SK-MEL-5 (cell line): ENCODE data around the gene LGALS3. TPM values are rescaled to one million over a fixed set of nuclear protein-coding genes. Genes with fewer than 3 reads are reported as not detected.

Experiments used
- DNase-seq: peaks from one replicate; pipeline ENCODE4 v3.0.0-alpha.2; 2016; ENCODE audit warnings: low read depth, low spot score
- in situ Hi-C: cut with HindIII; loops from 2 replicates; pipeline ENCODE4 v1.10.0; 2016; ENCODE audit warnings: low sequenced_read_pairs, high pct_unique_total_duplicates, low pct_unique_long_range_greater_than_20kb
- total RNA-seq: library from RNA; depleted of rRNA; stranded (reverse); fragments of >200 nt; shearing (Covaris generic); gene quantifications from 2 replicates; pipeline ENCODE4 v1.2.3, GENCODE V29; 2014

Gene LGALS3
- total RNA-seq, 1 experiment from 2014 or later: 2,048 TPM

GRCh38 chr14:55125403-55125802 is 3.6 kb upstream of the LGALS3 start:
- in situ Hi-C loops: no loop called here
- DNase-seq: no peak

DNA sequence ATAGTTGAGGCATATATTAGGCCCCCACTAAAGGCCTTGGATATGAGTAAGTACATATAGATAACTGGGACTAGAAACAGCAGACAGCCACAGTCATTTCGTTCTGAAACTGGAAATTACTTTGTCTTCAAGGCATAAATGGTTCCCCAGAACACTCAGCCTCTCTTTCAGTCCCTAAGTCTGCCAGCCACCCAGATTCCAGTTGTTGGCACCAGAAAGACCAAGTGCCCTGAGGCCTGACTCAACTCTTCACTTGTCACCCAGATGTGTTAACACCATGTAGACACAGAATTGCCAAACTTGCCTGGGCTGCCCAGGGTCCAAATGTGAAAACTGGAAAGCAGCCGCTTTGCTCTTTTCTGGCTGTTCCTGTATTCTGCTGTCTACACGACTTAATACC is 3.0 kb upstream of the LGALS3 start:
- in situ Hi-C loops: no loop called here
- no peak for DNase-seq

- in situ Hi-C loops: no loop called here
- DNase-seq: no peak
Measured at GRCh38 chr14:55126932-55127459, 2.1 kb upstream of the LGALS3 start.

- DNase-seq: no peak
- in situ Hi-C loops: no loop called here
Measured at GRCh38 chr14:55127460-55127951, 1.5 kb upstream of the LGALS3 start.

- in situ Hi-C loops: no loop called here
- DNase-seq: no peak
Measured at GRCh38 chr14:55128386-55129085, 516 bp upstream of the LGALS3 start.

DNA sequence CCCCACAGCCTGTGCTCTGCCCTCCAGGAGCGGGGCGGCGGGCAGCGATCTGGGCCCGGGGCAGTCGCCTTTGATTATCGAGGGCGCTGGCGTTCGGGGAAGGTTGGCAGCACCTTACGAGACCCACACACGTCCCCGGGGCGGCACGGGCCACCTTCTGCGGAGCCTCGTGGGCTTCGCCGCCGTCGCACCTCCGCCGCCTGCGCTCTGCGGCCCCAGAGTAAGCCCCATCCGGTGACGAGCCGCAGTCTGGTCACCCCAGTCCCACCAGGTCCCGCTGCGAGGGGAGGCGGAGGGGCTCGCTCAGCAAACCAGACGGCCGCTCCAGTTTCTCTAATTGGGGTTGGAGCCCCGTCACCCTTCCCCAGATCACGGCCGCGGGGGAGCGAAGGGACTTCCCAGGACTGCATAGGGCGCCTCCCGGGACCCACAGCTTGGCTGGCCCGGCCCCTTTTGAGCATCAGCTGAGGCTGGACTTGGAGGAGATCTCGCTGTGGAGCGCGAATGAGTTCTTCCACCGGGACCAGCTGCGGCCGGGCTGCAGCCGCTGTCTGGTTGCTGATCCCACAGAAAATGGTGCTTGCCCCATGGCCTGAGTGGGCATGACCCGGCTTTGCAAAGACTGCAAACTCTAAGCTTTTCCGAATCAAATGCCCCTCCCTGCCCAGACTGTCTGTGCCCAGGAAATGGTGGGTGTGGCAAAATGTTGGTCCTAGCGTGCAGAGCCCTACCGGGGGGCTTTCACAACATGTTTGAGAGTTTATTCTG is 560 bp downstream of the LGALS3 start:
- DNase-seq: peak; percentile 64
- in situ Hi-C loops: no loop called here

GRCh38 chr14:55130196-55130550 is 1.1 kb downstream of the LGALS3 start:
- in situ Hi-C loops: no loop called here
- DNase-seq: no peak

DNA sequence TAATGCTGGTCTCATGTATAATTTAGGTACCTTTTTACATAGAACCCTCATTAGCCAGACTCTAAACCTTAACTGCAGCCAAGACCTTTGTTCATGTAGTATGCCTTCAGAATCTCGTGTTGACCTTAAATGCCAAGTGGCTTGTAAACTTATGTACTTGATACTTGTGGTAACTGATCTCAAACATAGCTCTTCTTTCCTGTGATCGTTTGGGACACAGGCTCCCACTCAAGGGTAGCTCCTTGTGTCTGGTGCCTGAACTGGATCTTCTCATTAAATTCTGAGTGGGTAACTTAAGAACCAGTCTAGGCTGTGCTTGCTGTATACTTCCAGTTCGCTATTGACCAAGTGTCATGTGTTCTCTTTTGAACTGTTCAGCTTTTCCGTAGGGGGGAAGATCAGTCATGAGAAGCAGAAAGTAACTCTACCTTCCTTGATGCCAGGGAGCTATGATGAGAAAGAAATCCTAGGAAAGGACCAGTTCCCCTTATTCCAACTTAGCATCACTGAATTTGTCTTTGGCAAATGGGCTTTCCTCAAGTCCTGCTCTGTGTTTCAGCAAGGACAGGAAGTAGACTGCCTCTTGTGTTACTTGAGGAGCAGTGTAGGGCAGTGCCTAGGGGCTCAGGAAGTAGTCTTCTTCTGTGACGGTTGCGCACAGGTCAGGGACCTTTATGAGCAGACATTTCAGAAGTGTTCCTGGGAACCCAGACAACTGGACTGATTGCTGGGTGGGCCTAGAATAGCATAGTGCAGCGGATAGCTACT is 2.5 kb downstream of the LGALS3 start:
- DNase-seq: peak; percentile 91
- in situ Hi-C loops: no loop called here

DNA sequence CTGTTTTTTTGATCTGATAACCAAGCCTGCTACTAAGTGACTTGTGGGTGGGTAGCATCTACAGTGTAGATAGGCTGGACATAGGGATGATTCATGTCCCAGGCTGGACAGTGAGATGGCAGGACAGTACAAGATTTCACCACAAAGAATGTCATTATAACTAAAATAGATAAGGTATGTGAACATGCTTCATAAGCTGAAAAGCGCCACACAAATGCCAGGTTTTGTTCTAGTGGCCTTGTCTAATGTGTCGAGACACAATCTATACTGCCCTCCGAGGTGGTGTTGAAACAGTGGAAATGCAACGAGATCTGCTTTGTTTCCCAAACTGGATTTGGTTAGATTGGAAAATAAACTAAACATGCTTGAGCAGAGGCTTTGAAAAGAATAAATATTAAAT is 4.4 kb downstream of the LGALS3 start:
- in situ Hi-C loops: no loop called here
- DNase-seq: peak; percentile 38

DNA sequence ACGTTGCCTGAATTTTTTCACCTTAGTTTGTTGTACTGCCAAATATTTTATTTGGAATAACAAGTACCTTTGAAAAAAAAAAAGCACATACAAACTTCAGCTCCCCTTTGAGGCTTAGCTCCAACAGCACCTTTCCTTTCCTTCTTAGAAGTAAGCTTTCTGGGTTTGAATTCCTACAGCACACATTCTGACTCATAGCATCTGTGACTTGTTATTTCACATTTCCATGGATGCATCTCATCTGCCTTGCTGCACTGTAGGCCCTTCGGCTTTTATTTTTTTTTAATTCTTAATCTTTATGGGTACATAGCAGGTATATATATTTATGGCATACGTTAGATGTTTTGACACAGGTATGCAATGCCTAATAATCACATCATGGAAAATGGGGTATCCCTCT is 7.2 kb downstream of the LGALS3 start:
- no peak for DNase-seq
- in situ Hi-C loops: no loop called here

GRCh38 chr14:55136885-55137786 is 8.1 kb downstream of the LGALS3 start:
- in situ Hi-C loops: no loop called here
- peak; percentile 87 for DNase-seq

DNA sequence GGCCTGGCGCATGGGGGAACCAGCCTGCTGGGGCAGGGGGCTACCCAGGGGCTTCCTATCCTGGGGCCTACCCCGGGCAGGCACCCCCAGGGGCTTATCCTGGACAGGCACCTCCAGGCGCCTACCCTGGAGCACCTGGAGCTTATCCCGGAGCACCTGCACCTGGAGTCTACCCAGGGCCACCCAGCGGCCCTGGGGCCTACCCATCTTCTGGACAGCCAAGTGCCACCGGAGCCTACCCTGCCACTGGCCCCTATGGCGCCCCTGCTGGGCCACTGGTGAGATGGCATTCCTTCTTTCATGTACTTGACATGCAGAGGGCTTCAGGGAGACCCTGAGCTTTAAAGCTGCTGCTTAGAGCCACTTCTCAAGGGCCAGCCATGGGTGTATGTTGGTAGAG is 9.0 kb downstream of the LGALS3 start:
- DNase-seq: peak; percentile 56
- in situ Hi-C loops: no loop called here

GRCh38 chr14:55139141-55139540 is 10.1 kb downstream of the LGALS3 start:
- no peak for DNase-seq
- in situ Hi-C loops: no loop called here

DNA sequence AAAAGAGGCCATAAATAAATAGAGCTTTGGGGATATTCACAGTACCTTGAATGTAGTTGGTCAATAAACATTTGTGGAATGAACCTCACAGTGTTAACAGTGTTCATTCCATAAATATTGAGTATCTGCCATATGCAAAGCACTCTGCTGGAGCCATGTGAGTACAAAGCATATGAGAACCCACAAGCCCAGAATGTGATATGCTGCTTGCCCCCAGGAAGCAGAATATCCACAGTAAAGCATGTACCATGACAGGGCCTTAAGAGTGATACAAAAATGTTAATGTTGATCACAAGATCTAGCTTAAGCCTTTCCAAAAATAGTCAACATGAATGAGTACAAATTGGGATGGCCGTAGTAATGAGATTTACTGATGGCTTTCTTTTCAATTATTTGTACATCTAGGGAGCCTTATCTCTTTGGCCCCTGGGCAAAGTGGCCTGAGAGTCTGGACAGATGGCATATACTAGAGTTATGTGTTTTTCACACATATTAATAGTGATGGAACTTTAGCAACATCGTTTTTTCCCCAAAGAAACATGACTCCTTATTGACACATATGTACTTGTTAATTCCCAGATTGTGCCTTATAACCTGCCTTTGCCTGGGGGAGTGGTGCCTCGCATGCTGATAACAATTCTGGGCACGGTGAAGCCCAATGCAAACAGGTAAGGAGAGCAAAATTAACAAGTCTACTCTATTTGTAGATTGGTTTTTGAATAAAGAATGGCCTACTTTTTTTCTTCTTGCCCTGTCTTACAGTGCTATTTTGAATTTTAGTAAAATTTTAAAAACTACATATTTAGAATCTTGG is 10.9 kb downstream of the LGALS3 start:
- in situ Hi-C loops: no loop called here
- DNase-seq: peak; percentile 50

GRCh38 chr14:55141825-55142224 is 12.8 kb downstream of the LGALS3 start:
- peak; percentile 28 for DNase-seq
- in situ Hi-C loops: no loop called here

- DNase-seq: no peak
- in situ Hi-C loops: no loop called here
Measured at GRCh38 chr14:55142466-55142865, 13.4 kb downstream of the LGALS3 start.
